ENCODE data around the gene CAPN15. TPM values are rescaled to one million over a fixed set of nuclear protein-coding genes. Genes with fewer than 3 reads are reported as not detected.

CAPN15 gene
- total and polyA plus RNA-seq, 9 donors: 17.2 to 36.7 (median 29.8) TPM

GRCh38 chr16:561957-562938 lies 34.7 kb downstream of the CAPN15 start:
- Histone ChIP-seq H3K27ac (ENCODE audit: low read length) (no peak overlapping the region), H3K9me3 (replicated peaks; ENCODE audit: control insufficient read depth, low read depth, low read length) (no peaks in the 10 kb centered on the region), H3K4me1 (ENCODE audit: control insufficient read depth, insufficient read depth, low read length) (peaks cover 46% of the 10 kb centered on the region), H3K4me3 (ENCODE audit: low read length) (no peak overlapping the region), H3K27me3 (ENCODE audit: control insufficient read depth, insufficient read depth, low read length) (peaks cover 56% of the 10 kb centered on the region), H3K36me3 (ENCODE audit: control insufficient read depth, insufficient read depth, low read length) (no peaks in the 10 kb centered on the region)
- 77% methylated on average over 24 of the region's 43 CpGs for WGBS (ENCODE audit: insufficient coverage)
- DNase-seq: no peak

- DNase-seq: no peak
- Histone ChIP-seq H3K27ac (ENCODE audit: low read length) (no peak overlapping the region), H3K27me3 (ENCODE audit: control insufficient read depth, insufficient read depth, low read length) (peaks cover 47% of the 10 kb centered on the region), H3K4me3 (ENCODE audit: low read length) (no peak overlapping the region), H3K36me3 (ENCODE audit: control insufficient read depth, insufficient read depth, low read length) (no peaks in the 10 kb centered on the region), H3K4me1 (ENCODE audit: control insufficient read depth, insufficient read depth, low read length) (peaks cover 52% of the 10 kb centered on the region), H3K9me3 (replicated peaks; ENCODE audit: control insufficient read depth, low read depth, low read length) (no peaks in the 10 kb centered on the region)
- WGBS (ENCODE audit: insufficient coverage): 92% methylated on average over 19 of the region's 30 CpGs
Measured at GRCh38 chr16:563072-563644, 35.6 kb downstream of the CAPN15 start.

- H3K4me3 ChIP-seq (ENCODE audit: low read length): no peak overlapping the region
- H3K36me3 ChIP-seq (ENCODE audit: control insufficient read depth, insufficient read depth, low read length): no peaks in the 10 kb centered on the region
- peaks cover 30% of the 10 kb centered on the region for H3K27me3 ChIP-seq (ENCODE audit: control insufficient read depth, insufficient read depth, low read length)
- H3K9me3 ChIP-seq (replicated peaks; ENCODE audit: control insufficient read depth, low read depth, low read length): no peaks in the 10 kb centered on the region
- WGBS (ENCODE audit: insufficient coverage): 80% methylated on average over 36 of the region's 42 CpGs
- no peak for DNase-seq
- no peak overlapping the region for H3K27ac ChIP-seq (ENCODE audit: low read length)
- peaks cover 50% of the 10 kb centered on the region for H3K4me1 ChIP-seq (ENCODE audit: control insufficient read depth, insufficient read depth, low read length)
Measured at GRCh38 chr16:564690-565418, 37.3 kb downstream of the CAPN15 start.

GRCh38 chr16:565419-566330 lies 38.2 kb downstream of the CAPN15 start:
- Histone ChIP-seq H3K4me3 (ENCODE audit: low read length) (no peak overlapping the region), H3K27ac (ENCODE audit: low read length) (no peak overlapping the region)
- WGBS (ENCODE audit: insufficient coverage): 28% methylated on average over 28 of the region's 35 CpGs

GRCh38 chr16:566475-567372 lies 39.2 kb downstream of the CAPN15 start, which contains the start of gene NHLRC4:
TSS of gene NHLRC4 (plus strand) at chr16:567005. CDS start at chr16:568048, 1,043 bp downstream.
- Histone ChIP-seq H3K36me3 (ENCODE audit: control insufficient read depth, insufficient read depth, low read length) (no peaks in the 10 kb centered on the region), H3K4me3 (ENCODE audit: low read length) (peak within 1 kb of the TSS; percentile 32), H3K9me3 (replicated peaks; ENCODE audit: control insufficient read depth, low read depth, low read length) (no peaks in the 10 kb centered on the region), H3K27me3 (ENCODE audit: control insufficient read depth, insufficient read depth, low read length) (peaks cover 19% of the 10 kb centered on the region), H3K4me1 (ENCODE audit: control insufficient read depth, insufficient read depth, low read length) (peaks cover 54% of the 10 kb centered on the region), H3K27ac (ENCODE audit: low read length) (peak within 1 kb of the TSS; percentile 72)
- 35% methylated on average over 15 of the region's 26 CpGs for WGBS (ENCODE audit: insufficient coverage)
- DNase-seq: peak; percentile 93

More at GRCh38 chr16:565419-566330, 38.2 kb downstream of the CAPN15 start:
- Histone ChIP-seq H3K9me3 (replicated peaks; ENCODE audit: control insufficient read depth, low read depth, low read length) (no peaks in the 10 kb centered on the region), H3K36me3 (ENCODE audit: control insufficient read depth, insufficient read depth, low read length) (no peaks in the 10 kb centered on the region), H3K4me1 (ENCODE audit: control insufficient read depth, insufficient read depth, low read length) (peaks cover 52% of the 10 kb centered on the region), H3K27me3 (ENCODE audit: control insufficient read depth, insufficient read depth, low read length) (peaks cover 30% of the 10 kb centered on the region)
- DNase-seq: no peak

GRCh38 chr16:567373-568256 lies 40.1 kb downstream of the CAPN15 start:
- 88% methylated on average over 33 of the region's 35 CpGs for WGBS (ENCODE audit: insufficient coverage)
- no peaks in the 10 kb centered on the region for H3K36me3 ChIP-seq (ENCODE audit: control insufficient read depth, insufficient read depth, low read length)
- H3K4me3 ChIP-seq (ENCODE audit: low read length): peak overlapping the region; percentile 32
- no peak for DNase-seq
- H3K27ac ChIP-seq (ENCODE audit: low read length): peak overlapping the region; percentile 72
- peaks cover 10% of the 10 kb centered on the region for H3K27me3 ChIP-seq (ENCODE audit: control insufficient read depth, insufficient read depth, low read length)
- H3K4me1 ChIP-seq (ENCODE audit: control insufficient read depth, insufficient read depth, low read length): peaks cover 54% of the 10 kb centered on the region
- no peaks in the 10 kb centered on the region for H3K9me3 ChIP-seq (replicated peaks; ENCODE audit: control insufficient read depth, low read depth, low read length)

- Histone ChIP-seq H3K4me1 (ENCODE audit: control insufficient read depth, insufficient read depth, low read length) (peaks cover 54% of the 10 kb centered on the region), H3K4me3 (ENCODE audit: low read length) (peak overlapping the region; percentile 58)
Measured at GRCh38 chr16:568401-569258, 41.1 kb downstream of the CAPN15 start.

More at GRCh38 chr16:568401-569258, 41.1 kb downstream of the CAPN15 start:
- WGBS (ENCODE audit: insufficient coverage): 67% methylated on average over 7 of the region's 11 CpGs
- Histone ChIP-seq H3K27me3 (ENCODE audit: control insufficient read depth, insufficient read depth, low read length) (peaks cover 1% of the 10 kb centered on the region), H3K9me3 (replicated peaks; ENCODE audit: control insufficient read depth, low read depth, low read length) (no peaks in the 10 kb centered on the region), H3K36me3 (ENCODE audit: control insufficient read depth, insufficient read depth, low read length) (peaks cover 2% of the 10 kb centered on the region), H3K27ac (ENCODE audit: low read length) (peak overlapping the region; percentile 82)
- DNase-seq: no peak
